IMR-90 (cell line): ENCODE data around the gene VPS33B. TPM values are rescaled to one million over a fixed set of nuclear protein-coding genes. Genes with fewer than 3 reads are reported as not detected.

Source experiments
- ATAC-seq: fragments of 200-7000 bp; cut with Tn5 transposase; 2 replicates; pipeline ENCODE4 v1.9.1; 2020; ENCODE audit warnings: low read depth, mild to moderate bottlenecking, moderate library complexity
- BruUV-seq: library from RNA; stranded (reverse); fragments of 400-500 nt; replicated peaks from 2 replicates; lab custom pipeline; 2021; lab: Mats Ljungman, UMichigan
- CTCF ChIA-PET: fragments of 300-600 bp; formaldehyde crosslinking; extraction: SDS; loops from one replicate; lab custom pipeline; 2021; ENCODE audit warnings: antibody characterized with exemption; lab: Yijun Ruan, JAX
- POLR2A ChIA-PET: fragments of 300-600 bp; sonication (Branson Sonifier 250); formaldehyde crosslinking; loops from one replicate; lab custom pipeline; 2022; ENCODE audit warnings: antibody characterized with exemption; ENCODE audit not compliant: unreplicated experiment; lab: Charles Lee
- DNase-seq: peaks from one replicate; pipeline ENCODE4 v3.0.0; 2013
- H2AFZ ChIP-seq: replicated peaks from 2 replicates; pipeline ENCODE3; 2013; ENCODE audit warnings: low read length, mild to moderate bottlenecking; ENCODE audit not compliant: poor library complexity
- H2AK5ac ChIP-seq: 2 replicates; pipeline ENCODE4 v1.6.1; 2013; ENCODE audit warnings: low read depth, low read length, inconsistent platforms
- H2AK9ac ChIP-seq: replicated peaks from 2 replicates; pipeline ENCODE3; 2013; ENCODE audit warnings: mild to moderate bottlenecking, low read depth, low read length, moderate library complexity; ENCODE audit not compliant: poor library complexity
- H2BK120ac ChIP-seq: 2 replicates; pipeline ENCODE4 v1.6.1; 2013; ENCODE audit warnings: low read depth, low read length, inconsistent platforms
- H2BK15ac ChIP-seq: 3 replicates; pipeline ENCODE4 v1.6.1; 2013; ENCODE audit warnings: low read depth, low read length, inconsistent platforms
- H2BK20ac ChIP-seq: 2 replicates; pipeline ENCODE4 v1.6.1; 2013; ENCODE audit warnings: low read depth, mild to moderate bottlenecking, inconsistent platforms, low read length, moderate library complexity
- H2BK5ac ChIP-seq: 2 replicates; pipeline ENCODE4 v1.6.1; 2013; ENCODE audit warnings: mild to moderate bottlenecking, low read depth, low read length, inconsistent platforms; ENCODE audit not compliant: poor library complexity, severe bottlenecking
- H3K14ac ChIP-seq: replicated peaks from 2 replicates; pipeline ENCODE4 v1.6.1; 2013; ENCODE audit warnings: low read depth, low read length, inconsistent platforms
- H3K18ac ChIP-seq: 2 replicates; pipeline ENCODE4 v1.6.1; 2013; ENCODE audit warnings: low read depth, low read length, control low read depth
- H3K23ac ChIP-seq: 2 replicates; pipeline ENCODE4 v1.6.1; 2013; ENCODE audit warnings: low read depth, low read length, inconsistent platforms
- H3K27ac ChIP-seq: 2 replicates; pipeline ENCODE4 v1.5.1; 2013; ENCODE audit warnings: mild to moderate bottlenecking, control low read depth, low read length; ENCODE audit not compliant: insufficient read depth
- H3K27me3 ChIP-seq: 2 replicates; pipeline ENCODE4 v1.6.1; 2013; ENCODE audit warnings: low read length; ENCODE audit not compliant: control insufficient read depth, insufficient read depth
- H3K36me3 ChIP-seq: 2 replicates; pipeline ENCODE4 v1.6.1; 2013; ENCODE audit warnings: low read length, mixed read lengths; ENCODE audit not compliant: control insufficient read depth, insufficient read depth
- H3K4ac ChIP-seq: 2 replicates; pipeline ENCODE4 v1.6.1; 2013; ENCODE audit warnings: low read depth, low read length, inconsistent platforms
- H3K4me1 ChIP-seq: 2 replicates; pipeline ENCODE4 v1.6.1; 2013; ENCODE audit warnings: low read length, mixed read lengths; ENCODE audit not compliant: control insufficient read depth, insufficient read depth
- H3K4me2 ChIP-seq: 2 replicates; pipeline ENCODE4 v1.6.1; 2013; ENCODE audit warnings: low read depth, mild to moderate bottlenecking, control low read depth, low read length, moderate library complexity
- H3K4me3 ChIP-seq: 2 replicates; pipeline ENCODE4 v1.5.1; 2013; ENCODE audit warnings: low read depth, mild to moderate bottlenecking, control low read depth, low read length, moderate library complexity; ENCODE audit not compliant: insufficient read depth
- H3K56ac ChIP-seq: 2 replicates; pipeline ENCODE4 v1.6.1; 2013; ENCODE audit warnings: low read length, inconsistent platforms; ENCODE audit not compliant: insufficient read depth; ENCODE audit errors: extremely low read depth
- H3K79me1 ChIP-seq, 2 experiments: 2 replicates each; pipeline ENCODE4 v1.6.1; 2013; ENCODE audit warnings: low read length in 2 of 2, inconsistent platforms in 1 of 2, low read depth in 1 of 2
- H3K9ac ChIP-seq: 2 replicates; pipeline ENCODE4 v1.6.1; 2013; ENCODE audit warnings: low read depth, low read length, control low read depth
- H3K9me1 ChIP-seq: 2 replicates; pipeline ENCODE4 v1.6.1; 2013; ENCODE audit warnings: low read length, inconsistent platforms; ENCODE audit not compliant: insufficient read depth
- H3K9me3 ChIP-seq: 2 replicates; pipeline ENCODE4 v1.6.1; 2013; ENCODE audit warnings: low read length; ENCODE audit not compliant: control insufficient read depth, insufficient read depth
- H4K20me1 ChIP-seq: 2 replicates; pipeline ENCODE4 v1.6.1; 2013; ENCODE audit warnings: low read length, inconsistent platforms; ENCODE audit not compliant: insufficient read depth
- H4K5ac ChIP-seq: 2 replicates; pipeline ENCODE4 v1.6.1; 2013; ENCODE audit warnings: mild to moderate bottlenecking, low read depth, low read length, control low read depth
- H4K8ac ChIP-seq, 2 experiments: 2 replicates each; pipeline ENCODE4 v1.6.1; 2013; ENCODE audit warnings: low read depth in 2 of 2, low read length in 2 of 2, control low read depth in 1 of 2, inconsistent platforms in 1 of 2
- H4K91ac ChIP-seq: 2 replicates; pipeline ENCODE4 v1.6.1; 2013; ENCODE audit warnings: low read depth, low read length, inconsistent platforms; ENCODE audit not compliant: insufficient read depth
- BHLHE40 ChIP-seq: fragments of 150-350 bp; IDR thresholded peaks from 2 replicates; pipeline ENCODE4 v1.6.1; 2016; ENCODE audit warnings: mild to moderate bottlenecking, low read depth, low read length
- CEBPB ChIP-seq: IDR thresholded peaks from 2 replicates; pipeline ENCODE4 v1.6.1; 2012; ENCODE audit warnings: low read depth, low read length, improper control_type of control experiment
- CHD1 ChIP-seq: IDR thresholded peaks from 2 replicates; pipeline ENCODE4 v1.6.1; 2012; ENCODE audit warnings: low read depth, low read length, improper control_type of control experiment
- CTCF ChIP-seq: conservative IDR thresholded peaks from 2 replicates; pipeline ENCODE4 v1.5.1; 2012; ENCODE audit warnings: mild to moderate bottlenecking, low read depth, low read length, improper control_type of control experiment
- ELK1 ChIP-seq: fragments of 150-350 bp; IDR thresholded peaks from 2 replicates; pipeline ENCODE4 v1.6.1; 2016; ENCODE audit warnings: low read depth, mild to moderate bottlenecking, low read length, moderate library complexity, borderline replicate concordance
- FOS ChIP-seq: fragments of 150-350 bp; IDR thresholded peaks from 2 replicates; pipeline ENCODE4 v1.6.1; 2016; ENCODE audit warnings: low read depth, low read length
- MAFK ChIP-seq: IDR thresholded peaks from 2 replicates; pipeline ENCODE4 v1.6.1; 2012; ENCODE audit warnings: low read depth, low read length, improper control_type of control experiment
- MAZ ChIP-seq: IDR thresholded peaks from 2 replicates; pipeline ENCODE4 v1.6.1; 2012; ENCODE audit warnings: low read depth, mild to moderate bottlenecking, low read length, improper control_type of control experiment, moderate library complexity, borderline replicate concordance
- MXI1 ChIP-seq: IDR thresholded peaks from 2 replicates; pipeline ENCODE4 v1.6.1; 2012; ENCODE audit warnings: low read depth, mild to moderate bottlenecking, low read length, moderate library complexity, borderline replicate concordance
- NFE2L2 ChIP-seq: fragments of 150-350 bp; IDR thresholded peaks from 2 replicates; pipeline ENCODE4 v1.6.1; 2016; ENCODE audit warnings: low read depth, mild to moderate bottlenecking, low read length
- POLR2A ChIP-seq: IDR thresholded peaks from 2 replicates; pipeline ENCODE4 v1.6.1; 2012; ENCODE audit warnings: mild to moderate bottlenecking, low read depth, low read length
- RAD21 ChIP-seq: IDR thresholded peaks from 2 replicates; pipeline ENCODE4 v1.6.1; 2012; ENCODE audit warnings: low read length, improper control_type of control experiment
- RCOR1 ChIP-seq: IDR thresholded peaks from 2 replicates; pipeline ENCODE4 v1.6.1; 2012; ENCODE audit warnings: mild to moderate bottlenecking, low read length, improper control_type of control experiment; ENCODE audit not compliant: insufficient replicate concordance
- RFX5 ChIP-seq: IDR thresholded peaks from 2 replicates; pipeline ENCODE4 v1.8.0; 2012; ENCODE audit warnings: low read depth, mild to moderate bottlenecking, low read length, moderate library complexity
- SMC3 ChIP-seq: fragments of 150-350 bp; IDR thresholded peaks from 2 replicates; pipeline ENCODE4 v1.6.1; 2016; ENCODE audit warnings: low read depth, mild to moderate bottlenecking, antibody characterized with exemption, low read length, moderate library complexity
- USF2 ChIP-seq: fragments of 150-350 bp; IDR thresholded peaks from 2 replicates; pipeline ENCODE4 v1.6.1; 2017; ENCODE audit warnings: mild to moderate bottlenecking, antibody characterized with exemption, low read length, low read depth
- WGBS, 2 experiments: methylation state at CpG; one replicate each; pipeline versions ENCODE4 v1.1.5 to v1.1.7; 2013; ENCODE audit warnings: missing lambda C conversion rate in 2 of 2; ENCODE audit not compliant: insufficient read length in 1 of 2; ENCODE audit errors: extremely low coverage in 2 of 2; 5-methylcytosine and 5-hydroxymethylcytosine counted together
- dilution Hi-C: fragments of 300-500 bp; cut with HindIII; formaldehyde crosslinking; loops from one replicate; pipeline ENCODE4 v1.14.3; 2018; ENCODE audit warnings: low sequenced_read_pairs; ENCODE audit not compliant: unreplicated experiment
- in situ Hi-C: fragments of 300-500 bp; cut with MboI; formaldehyde crosslinking; loops from 3 replicates; pipeline ENCODE4 v1.14.3; 2019; ENCODE audit warnings: low sequenced_read_pairs, inconsistent platforms, mixed read lengths
- intact Hi-C: fragments of 100-400 bp; cut with micrococcal nuclease; formaldehyde crosslinking; loops from 2 replicates; pipeline ENCODE4 v1.10.0; 2022
- polyA plus RNA-seq, 3 experiments: library from polyadenylated mRNA; depleted of rRNA; stranded (reverse); fragments of >200 nt; gene quantifications; 2 replicates each; pipeline ENCODE4 v1.2.3, GENCODE V29; 2012; ENCODE audit warnings: low replicate concordance in 1 of 3
- total RNA-seq: library from RNA; depleted of rRNA; stranded (reverse); fragments of >200 nt; gene quantifications from 2 replicates; pipeline ENCODE4 v1.2.3, GENCODE V29; 2012

The VPS33B gene
- total and polyA plus RNA-seq, 2 of the 4 experiments (the other 2 are of a cell fraction) = 9.0 to 11.3 TPM

- Histone ChIP-seq H2BK20ac (no peak overlapping the region), H3K23ac (no peak overlapping the region), H3K56ac (no peak overlapping the region), H3K27me3 (no peaks in the 10 kb centered on the region), H3K4me1 (peaks cover 6% of the 10 kb centered on the region), H3K14ac (no peak overlapping the region), H2BK5ac (no peak overlapping the region), H2AK9ac (peak overlapping the region; percentile 63), H4K91ac (no peak overlapping the region), H2AK5ac (no peak overlapping the region), H2AFZ (peak overlapping the region; percentile 56), H3K79me1 (peaks cover 6 to 38% of the 10 kb centered on the region in 2 experiments), H3K9me1 (no peaks in the 10 kb centered on the region), H3K18ac (no peak overlapping the region), H3K9ac (no peak overlapping the region), H3K27ac (no peak overlapping the region), H4K5ac (no peak overlapping the region), H3K36me3 (peaks cover 20% of the 10 kb centered on the region), H3K4me2 (no peak overlapping the region), H4K8ac (no peak overlapping the region), H3K4me3 (no peak overlapping the region), H2BK120ac (no peak overlapping the region), H2BK15ac (no peak overlapping the region), H4K20me1 (no peaks in the 10 kb centered on the region; the same call in 1 of the 2 replicates), H3K4ac (no peak overlapping the region), H3K9me3 (no peaks in the 10 kb centered on the region)
- DNase-seq (peak; percentile 18), ATAC-seq (no peak)
- TF ChIP-seq USF2 (no peak), MAFK (no peak), ELK1 (no peak), RCOR1 (no peak), MXI1 (no peak), BHLHE40 (no peak), MAZ (no peak), CHD1 (no peak), CEBPB (no peak), SMC3 (no peak), CTCF (no peak), RFX5 (no peak), NFE2L2 (no peak), POLR2A (no peak), RAD21 (no peak), FOS (no peak)
- dilution Hi-C loops = no loop called here
- BruUV-seq = no TSS peak
- 87% methylated on average over 3 of the region's 5 CpGs; no CpG with 5 or more reads in 1 of the 2 experiments for WGBS, 2 experiments
- intact Hi-C loops = no loop called here
- ChIA-PET CTCF (no interaction called here), POLR2A (no interaction called here)
- in situ Hi-C loops = loop anchor here (10.0 kb wide), 1 partner anchor 315 kb away; no protein-coding TSS in a partner anchor
These were observed 62.5 kb downstream of the VPS33B start for GRCh38 chr15:90959894-90960293.
